Measurements from ENCODE around the gene DGUOK.

GRCh38 chr2:73970141-73970803 lies 43.6 kb downstream of the DGUOK start:
- no peak for TF ChIP-seq ZNF274 (IDR thresholded peaks at IDR 0.05; ENCODE audit: low read depth, low read length)
- no peak for TF ChIP-seq YY1 (IDR thresholded peaks at IDR 0.05; ENCODE audit: insufficient read depth, insufficient read length)
- no peak for TF ChIP-seq SUZ12 (IDR thresholded peaks at IDR 0.05; ENCODE audit: extremely low read depth, insufficient read depth, insufficient read length)

Data from NT2/D1 (cell line).